MM.1S (cell line): ENCODE data around the gene CCDC136.

Source experiments
- CTCF ChIP-seq: fragments of 300-600 bp; sonication (generic); IDR thresholded peaks from 2 replicates; pipeline ENCODE4 v1.5.1; 2016; ENCODE audit warnings: antibody characterized with exemption, low read length, mixed read lengths
- EZH2 ChIP-seq: fragments of 300-600 bp; sonication (generic); optimal IDR thresholded peaks from 2 replicates; pipeline ENCODE3; 2017; ENCODE audit warnings: low read depth, mild to moderate bottlenecking, antibody characterized with exemption, low read length, mixed read lengths

- no peak for TF ChIP-seq CTCF
- no peak for TF ChIP-seq EZH2
Observed at GRCh38 chr7:128830231-128831177, 38.7 kb downstream of the CCDC136 start, which contains the start of gene FLNC.
